GM18508 (cell line): ENCODE data around the gene CTCF.

Source experiments
- ATAC-seq: cut with Tn5 transposase; IDR thresholded peaks from one replicate; pipeline ENCODE4 v1.9.1; 2021; ENCODE audit warnings: moderate number of reproducible peaks; ENCODE audit not compliant: insufficient read depth, unreplicated experiment

The CTCF gene

DNA sequence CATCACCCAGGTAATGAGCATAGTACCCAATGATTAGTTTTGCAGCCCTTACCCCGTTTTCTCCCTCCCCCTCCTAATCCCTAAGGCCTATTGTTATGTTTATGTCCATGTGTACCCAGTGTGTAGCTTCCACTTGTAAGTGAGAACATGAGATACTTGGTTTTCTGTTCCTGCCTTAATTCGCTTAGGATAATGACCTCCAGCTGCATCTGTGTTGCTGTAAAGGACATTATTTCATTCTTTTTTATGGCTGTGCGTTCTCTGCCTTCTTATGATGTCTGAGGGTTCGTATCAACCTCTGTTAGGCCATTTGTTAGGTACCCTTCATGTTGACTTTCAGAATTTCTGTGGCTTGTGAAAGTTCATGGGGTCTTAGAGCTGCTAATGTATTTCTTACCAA, 31.0 kb downstream of the CTCF start:
- ATAC-seq = no peak

- no peak for ATAC-seq
Observed at GRCh38 chr16:67593701-67594100, 31.4 kb downstream of the CTCF start.

GRCh38 chr16:67594256-67594915, 32.1 kb downstream of the CTCF start:
- no peak for ATAC-seq

- ATAC-seq = no peak
Observed at GRCh38 chr16:67594956-67595355, 32.6 kb downstream of the CTCF start.

DNA sequence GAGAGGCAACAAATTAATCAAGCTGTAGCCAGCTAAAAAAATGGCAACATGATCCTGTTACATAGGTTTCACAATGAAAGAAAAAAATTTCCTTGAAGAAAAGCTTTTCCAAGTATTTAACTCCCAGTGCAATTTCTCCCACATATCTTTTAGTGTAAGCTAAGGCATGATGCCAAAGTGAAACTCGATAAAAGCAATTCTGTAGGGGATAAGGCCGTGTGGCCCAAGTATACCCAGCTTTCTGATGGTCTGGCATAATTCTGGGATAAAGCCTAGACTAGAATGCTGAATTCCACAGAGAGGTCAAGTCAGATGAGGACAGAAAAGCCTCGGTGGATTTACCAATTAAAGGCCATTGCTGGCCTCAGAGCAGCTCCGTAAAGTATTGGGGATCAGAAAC, 36.2 kb downstream of the CTCF start:
- no peak for ATAC-seq

GRCh38 chr16:67605641-67606040, 43.3 kb downstream of the CTCF start:
- no peak for ATAC-seq

- no peak for ATAC-seq
Observed at GRCh38 chr16:67606632-67607031, 44.3 kb downstream of the CTCF start.

DNA sequence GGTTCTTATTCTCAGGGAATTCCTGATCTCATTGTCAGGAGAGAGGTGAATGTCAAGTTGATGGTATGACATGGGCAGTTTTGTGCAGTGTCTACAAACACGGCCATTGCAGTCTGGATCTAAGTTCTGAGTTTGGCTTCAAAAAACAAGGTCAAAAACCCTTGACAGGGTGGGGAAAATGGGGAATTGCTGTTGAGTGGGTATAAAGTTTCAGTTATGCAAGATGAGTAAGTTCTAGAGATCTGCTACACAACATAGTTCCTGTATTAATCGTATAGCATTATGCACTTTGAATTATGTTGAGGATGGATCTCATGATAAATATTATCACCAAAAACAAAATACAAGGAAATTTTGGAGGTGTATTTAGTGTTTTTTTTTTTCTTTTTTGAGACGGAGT, 46.0 kb downstream of the CTCF start:
- ATAC-seq = no peak

DNA sequence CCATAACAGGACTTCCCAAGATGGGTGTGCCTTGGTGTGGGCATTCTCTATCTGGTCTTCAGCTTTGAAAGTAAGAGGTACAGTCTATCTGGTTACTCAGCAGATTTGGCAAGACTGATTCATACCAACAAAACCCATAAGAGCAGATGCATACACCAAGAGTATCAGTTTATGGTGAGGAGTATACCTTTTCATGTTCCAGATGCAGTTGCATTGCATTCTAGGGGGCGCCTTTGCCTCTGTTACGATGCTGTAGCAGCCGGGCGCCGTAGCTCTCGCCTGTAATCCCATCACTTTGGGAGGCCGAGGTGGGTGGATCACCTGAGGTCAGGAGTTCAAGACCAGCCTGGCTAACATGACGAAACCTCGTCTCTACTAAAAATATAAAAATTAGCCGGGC, 51.5 kb downstream of the CTCF start:
- ATAC-seq = no peak

DNA sequence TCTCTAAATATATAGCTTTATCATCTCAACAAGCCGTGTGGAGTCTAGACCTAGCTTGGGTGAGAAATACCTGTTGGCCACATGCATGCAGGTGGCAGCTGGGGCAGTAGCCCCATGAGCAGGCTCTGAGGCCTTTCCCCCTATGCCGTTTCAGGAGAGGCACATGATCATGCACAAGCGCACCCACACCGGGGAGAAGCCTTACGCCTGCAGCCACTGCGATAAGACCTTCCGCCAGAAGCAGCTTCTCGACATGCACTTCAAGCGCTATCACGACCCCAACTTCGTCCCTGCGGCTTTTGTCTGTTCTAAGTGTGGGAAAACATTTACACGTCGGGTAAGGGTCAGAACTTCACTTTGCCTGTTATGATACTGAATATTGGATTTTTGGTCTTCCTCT, 65.9 kb downstream of the CTCF start:
- ATAC-seq = no peak

DNA sequence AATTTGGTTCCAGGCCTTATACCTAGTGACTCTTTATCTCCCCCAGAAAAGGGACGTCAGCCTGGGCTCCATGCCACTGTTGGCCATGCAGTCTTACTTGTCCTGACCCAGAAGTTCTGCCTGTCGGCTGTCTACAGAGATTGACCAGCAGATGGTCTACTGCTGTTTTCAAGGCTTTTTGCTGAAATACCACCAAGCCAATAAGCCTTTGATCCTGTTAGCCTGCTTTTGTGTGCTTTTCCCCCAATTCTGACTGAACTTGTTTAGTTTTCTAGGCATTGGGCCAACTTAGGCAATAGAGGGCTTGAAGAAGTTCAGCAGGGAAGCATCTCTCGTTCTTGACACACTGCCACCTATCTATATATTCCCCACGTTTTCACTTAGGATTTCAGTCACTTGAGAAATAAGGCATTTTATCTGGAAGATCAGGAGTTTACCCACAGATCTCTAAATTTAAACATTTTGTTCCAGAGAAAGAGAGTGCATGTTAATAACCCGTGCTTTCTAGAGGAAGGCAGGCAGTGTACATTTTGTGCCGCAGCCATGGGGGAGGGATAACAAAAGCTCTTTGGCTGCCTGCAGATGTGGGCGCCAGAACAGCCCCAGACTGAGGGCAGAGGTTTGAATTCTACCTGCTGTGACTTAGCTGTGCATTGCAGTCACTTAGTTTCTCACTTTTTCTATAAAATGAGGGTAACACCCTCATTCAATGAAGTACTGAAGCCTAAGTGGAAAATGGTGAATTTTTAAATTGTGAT, 70.3 kb downstream of the CTCF start:
- no peak for ATAC-seq

DNA sequence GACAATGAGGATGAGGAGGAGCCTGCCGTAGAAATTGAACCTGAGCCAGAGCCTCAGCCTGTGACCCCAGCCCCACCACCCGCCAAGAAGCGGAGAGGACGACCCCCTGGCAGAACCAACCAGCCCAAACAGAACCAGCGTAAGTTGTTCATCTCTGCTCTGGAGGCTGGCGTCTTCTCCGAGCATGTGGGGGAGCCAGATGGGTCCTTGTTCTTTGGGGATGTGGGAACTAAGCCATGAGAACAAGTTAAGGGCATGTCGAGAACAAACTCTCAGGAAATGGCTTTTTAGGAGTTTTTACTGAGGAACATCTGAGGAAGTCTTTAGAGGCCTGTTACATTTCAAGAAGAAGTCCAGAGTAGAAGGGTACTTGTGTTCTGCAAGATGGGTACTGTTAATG, 74.4 kb downstream of the CTCF start:
- no peak for ATAC-seq

DNA sequence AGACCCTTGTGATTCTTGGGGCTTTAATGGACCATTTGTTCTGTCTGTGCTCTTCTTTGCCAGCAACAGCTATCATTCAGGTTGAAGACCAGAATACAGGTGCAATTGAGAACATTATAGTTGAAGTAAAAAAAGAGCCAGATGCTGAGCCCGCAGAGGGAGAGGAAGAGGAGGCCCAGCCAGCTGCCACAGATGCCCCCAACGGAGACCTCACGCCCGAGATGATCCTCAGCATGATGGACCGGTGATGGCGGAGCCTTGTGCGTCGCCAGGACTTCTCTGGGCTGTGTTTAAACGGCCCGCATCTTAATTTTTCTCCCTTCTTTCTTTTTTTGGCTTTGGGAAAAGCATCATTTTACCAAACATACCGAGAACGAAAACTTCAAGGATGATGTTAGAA, 75.3 kb downstream of the CTCF start:
- no peak for ATAC-seq

DNA sequence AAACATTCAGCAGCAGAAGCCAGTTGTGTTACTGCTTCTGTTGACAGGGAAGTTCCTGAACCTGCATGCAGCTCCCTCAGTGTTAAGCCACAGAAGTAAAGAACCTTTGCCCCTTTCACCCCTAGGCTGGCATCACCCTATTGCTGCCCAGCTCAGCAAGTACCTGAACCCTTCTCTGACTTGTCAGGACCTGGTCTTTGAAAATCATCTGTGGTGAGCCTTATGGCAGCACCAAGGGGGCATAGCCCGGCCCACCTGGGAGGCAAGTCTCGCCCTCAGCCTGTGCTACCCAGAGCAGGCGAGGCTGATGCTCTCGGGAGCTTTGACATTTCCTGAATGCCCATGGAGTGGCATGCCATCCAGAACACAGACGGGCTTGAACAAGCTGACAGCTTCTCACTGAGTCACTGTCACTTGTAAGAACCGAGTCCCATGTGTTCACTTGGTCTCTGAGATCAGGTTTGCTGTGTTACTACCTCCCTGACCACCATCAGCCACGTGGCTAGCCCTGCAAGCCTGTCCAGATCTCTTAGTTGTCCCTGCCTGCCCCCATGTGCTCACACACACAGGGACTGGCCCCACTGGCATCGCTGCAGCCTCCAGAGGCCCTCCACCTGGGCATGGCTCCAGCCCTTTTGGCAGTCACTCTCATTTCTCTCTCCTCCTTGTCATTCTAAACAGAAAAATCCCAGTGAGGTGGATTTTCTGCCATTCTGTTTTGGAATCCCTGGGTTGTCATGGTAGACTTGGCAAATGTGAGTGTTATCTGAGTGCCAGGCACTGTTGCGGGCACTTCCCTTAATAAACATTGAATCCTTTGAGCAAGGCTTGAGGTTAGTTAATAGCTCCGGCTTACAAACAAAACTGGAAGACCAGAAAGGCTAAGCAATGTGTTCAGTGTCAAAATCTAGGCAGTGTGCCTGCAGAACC, 79.7 kb downstream of the CTCF start:
- no peak for ATAC-seq

- no peak for ATAC-seq
Observed at GRCh38 chr16:67644038-67644437, 81.7 kb downstream of the CTCF start.

DNA sequence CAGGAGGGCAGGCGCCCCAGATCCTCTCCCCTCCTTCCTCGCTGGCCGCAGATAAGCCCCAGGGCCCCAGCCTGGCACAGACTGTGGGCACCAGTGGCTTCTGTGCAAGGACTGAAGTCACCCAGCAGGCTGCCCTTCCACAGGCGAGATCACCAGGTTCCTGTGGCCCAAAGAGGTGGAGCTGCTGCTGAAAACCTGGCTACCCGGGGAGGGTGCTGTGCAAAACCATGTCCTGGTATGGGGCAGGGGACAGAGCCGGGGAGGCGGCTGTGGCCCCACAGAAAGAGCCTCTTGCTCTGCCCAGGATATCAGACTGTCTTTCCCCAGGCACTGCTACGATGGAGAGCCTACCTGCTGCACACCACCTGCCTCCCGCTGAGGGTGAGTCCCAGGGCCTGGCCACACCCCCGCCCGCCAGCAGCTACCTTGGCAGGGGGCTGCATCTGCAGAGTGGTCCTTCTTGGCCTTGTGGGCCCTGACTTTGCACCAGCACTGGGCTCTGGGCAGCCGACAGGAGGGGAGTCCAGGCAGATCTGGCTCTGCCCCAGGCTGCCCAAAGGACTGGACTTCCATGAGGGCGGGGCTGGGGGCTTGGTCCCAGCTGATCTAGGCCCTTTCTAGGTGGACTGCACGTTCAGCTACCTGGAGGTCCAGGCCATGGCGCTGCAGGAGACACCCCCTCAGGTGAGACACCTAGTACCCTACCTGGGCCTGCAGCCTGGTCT, 83.2 kb downstream of the CTCF start:
- no peak for ATAC-seq

DNA sequence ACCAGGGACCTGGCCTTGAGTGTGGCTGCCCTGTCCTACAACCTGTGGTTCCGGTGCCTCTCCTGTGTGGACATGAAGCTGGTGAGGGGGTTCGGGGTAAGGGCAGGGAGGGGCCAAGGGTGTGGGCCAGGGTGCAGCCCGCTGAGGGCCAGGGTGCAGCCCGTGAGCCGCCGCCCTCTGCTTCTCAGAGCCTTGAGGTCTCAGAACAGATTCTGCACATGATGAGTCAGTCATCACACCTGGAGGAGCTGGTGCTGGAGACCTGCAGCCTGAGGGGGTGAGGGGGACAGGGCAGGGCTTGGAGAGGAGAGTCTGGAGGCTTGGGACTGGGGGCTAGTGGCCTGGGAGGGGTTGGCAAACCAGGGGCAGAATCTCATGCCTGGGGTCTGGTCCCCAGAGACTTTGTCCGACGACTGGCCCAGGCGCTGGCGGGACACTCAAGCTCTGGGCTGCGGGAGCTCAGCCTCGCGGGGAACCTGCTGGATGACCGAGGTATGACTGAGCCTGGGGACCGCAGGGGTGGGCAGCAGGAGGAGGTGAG, 84.9 kb downstream of the CTCF start:
- ATAC-seq = no peak

DNA sequence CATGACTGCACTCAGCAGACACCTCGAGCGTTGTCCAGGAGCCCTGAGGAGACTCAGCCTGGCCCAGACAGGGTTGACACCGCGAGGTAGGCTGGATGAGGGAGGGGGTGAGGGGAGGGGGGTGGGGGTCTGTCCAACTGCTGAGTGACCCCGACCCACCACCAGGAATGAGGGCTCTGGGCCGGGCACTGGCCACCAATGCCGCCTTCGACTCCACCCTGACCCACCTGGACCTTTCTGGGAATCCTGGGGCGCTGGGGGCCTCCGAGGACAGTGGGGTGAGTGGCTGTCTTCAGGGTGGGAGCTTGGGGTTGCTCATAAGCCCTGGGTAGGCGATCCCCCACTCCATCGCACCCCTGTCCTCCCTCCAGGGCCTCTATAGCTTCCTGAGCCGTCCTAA, 85.4 kb downstream of the CTCF start:
- ATAC-seq = no peak

- ATAC-seq = no peak
Observed at GRCh38 chr16:67648088-67648763, 85.9 kb downstream of the CTCF start.
